Gastroesophageal sphincter (tissue), 4 donors: ENCODE data around the gene TOLLIP. TPM values are rescaled to one million over a fixed set of nuclear protein-coding genes. Genes with fewer than 3 reads are reported as not detected.

ENCODE experiments used
- ATAC-seq: fragments of 150-250 bp; one replicate; pipeline ENCODE4 v1.9.1; 2016; ENCODE audit warnings: mild to moderate bottlenecking, moderate library complexity
- H3K27ac ChIP-seq, 4 donors: fragments of 200-600 bp; sonication (generic) in 3 of 4; 1 replicate in 3 of 4; 2 replicates in 1 of 4; pipeline ENCODE4 v1.5.1; 2016 to 2019
- H3K27me3 ChIP-seq: fragments of 200-600 bp; sonication (generic); one replicate; pipeline ENCODE4 v1.5.1; 2019
- H3K36me3 ChIP-seq, 2 donors: fragments of 200-600 bp; sonication (generic); one replicate each; pipeline ENCODE4 v1.5.1; 2019; ENCODE audit warnings: control low read depth in 1 of 2
- H3K4me1 ChIP-seq, 3 donors: fragments of 200-600 bp; sonication (generic); 1 replicate in 2 of 3; 2 replicates in 1 of 3; pipeline ENCODE4 v1.5.1; 2016 to 2019; ENCODE audit warnings: control low read depth in 2 of 3
- H3K4me3 ChIP-seq, 2 donors: fragments of 200-600 bp; sonication (generic); one replicate each; pipeline ENCODE4 v1.5.1; 2019; ENCODE audit warnings: mild to moderate bottlenecking in 1 of 2, moderate library complexity in 1 of 2
- H3K9me3 ChIP-seq, 3 donors: fragments of 200-600 bp; sonication (generic); one replicate each; pipeline ENCODE4 v1.5.1; 2017 to 2019; ENCODE audit warnings: control low read depth in 2 of 3
- CTCF ChIP-seq, 4 experiments: fragments of 200-600 bp in 2 of 4; fragments of 450-650 bp in 2 of 4; sonication (generic) in 1 of 4; IDR thresholded peaks; one replicate each; pipeline ENCODE4 v1.5.1; 2017 to 2019; ENCODE audit warnings: antibody characterized with exemption in 4 of 4, mild to moderate bottlenecking in 2 of 4, moderate library complexity in 2 of 4
- EP300 ChIP-seq: sonication (generic); formaldehyde crosslinking; IDR thresholded peaks from one replicate; pipeline ENCODE4 v1.6.1; 2017; ENCODE audit warnings: antibody characterized with exemption, mild to moderate bottlenecking
- POLR2A ChIP-seq, 2 donors: fragments of 450-650 bp; IDR thresholded peaks; one replicate each; pipeline ENCODE4 v1.6.1; 2017; ENCODE audit warnings: antibody characterized with exemption in 2 of 2, mild to moderate bottlenecking in 2 of 2, moderate library complexity in 1 of 2
- POLR2AphosphoS5 ChIP-seq: sonication (generic); formaldehyde crosslinking; IDR thresholded peaks from one replicate; pipeline ENCODE4 v1.6.1; 2017; ENCODE audit warnings: antibody characterized with exemption
- WGBS, 2 donors: methylation state at CpG; one replicate each; pipeline ENCODE4 v1.1.5; 2018; ENCODE audit warnings: low coverage in 1 of 2; 5-methylcytosine and 5-hydroxymethylcytosine counted together
- total RNA-seq, 4 donors: library from RNA; depleted of rRNA; stranded (reverse); fragments of >200 nt; gene quantifications; one replicate each; pipeline ENCODE4 v1.1.0, GENCODE V29; 2016

Gene TOLLIP
- total RNA-seq, 4 donors from 2014 or later: 42.3 to 70.6 (median 49.1) TPM

- TF ChIP-seq POLR2A (IDR thresholded peaks at IDR 0.05) (no peak), POLR2AphosphoS5 (no peak), EP300 (no peak), CTCF (IDR thresholded peaks at IDR 0.05) (no peak)
- 53 to 79% methylated on average over 3 to 4 of the region's 23 CpGs for WGBS, 2 donors
- Histone ChIP-seq H3K27ac (no peak overlapping the region), H3K4me3 (no peak overlapping the region), H3K9me3 (no peaks in the 10 kb centered on the region), H3K36me3 (no peaks in the 10 kb centered on the region), H3K4me1 (no peaks in the 10 kb centered on the region), H3K27me3 (peaks cover 25% of the 10 kb centered on the region)
- ATAC-seq: no peak
Observed at GRCh38 chr11:1235306-1235900, 74.0 kb downstream of the TOLLIP start.

- Histone ChIP-seq H3K36me3 (no peaks in the 10 kb centered on the region), H3K4me3 (no peak overlapping the region), H3K27ac (no peak overlapping the region), H3K4me1 (no peaks in the 10 kb centered on the region), H3K9me3 (no peaks in the 10 kb centered on the region), H3K27me3 (peaks cover 31% of the 10 kb centered on the region)
- TF ChIP-seq CTCF (IDR thresholded peaks at IDR 0.05): no peak
- no peak for TF ChIP-seq POLR2A (IDR thresholded peaks at IDR 0.05)
- no peak for TF ChIP-seq EP300
- no peak for TF ChIP-seq POLR2AphosphoS5
- ATAC-seq: no peak
- WGBS, 2 donors: 77% methylated on average over 4 of the region's 23 CpGs; no CpG with 5 or more reads in 1 of the 2 donors
Observed at GRCh38 chr11:1234771-1235305, 74.6 kb downstream of the TOLLIP start.

DNA sequence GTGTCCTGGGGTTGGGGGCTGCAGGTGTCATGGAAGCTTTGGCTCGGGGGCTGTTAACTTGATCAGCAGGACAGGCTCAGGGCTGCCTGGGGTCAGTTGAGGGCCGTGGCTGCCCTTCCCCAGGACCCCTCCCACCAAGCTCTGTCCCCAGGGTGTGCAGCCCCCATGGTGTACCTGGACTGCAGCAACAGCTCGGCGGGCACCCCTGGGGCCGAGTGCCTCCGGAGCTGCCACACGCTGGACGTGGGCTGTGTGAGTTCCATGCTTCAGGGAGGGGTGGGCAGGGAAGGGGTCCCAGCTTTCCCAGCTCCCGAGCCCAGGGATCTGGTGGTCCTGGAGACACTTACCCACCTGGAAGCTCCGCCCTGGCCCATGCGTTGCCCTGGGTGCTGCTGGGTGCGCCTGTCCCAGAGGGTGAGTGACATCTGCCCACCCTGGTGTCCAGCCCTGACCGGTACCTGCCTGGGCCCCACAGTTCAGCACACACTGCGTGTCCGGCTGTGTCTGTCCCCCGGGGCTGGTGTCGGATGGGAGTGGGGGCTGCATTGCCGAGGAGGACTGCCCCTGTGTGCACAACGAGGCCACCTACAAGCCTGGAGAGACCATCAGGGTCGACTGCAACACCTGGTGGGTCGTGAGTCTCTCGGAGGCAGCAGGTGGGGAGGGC is 75.2 kb downstream of the TOLLIP start:
- H3K27me3 ChIP-seq: peaks cover 38% of the 10 kb centered on the region
- no peaks in the 10 kb centered on the region for H3K4me1 ChIP-seq
- no peaks in the 10 kb centered on the region for H3K9me3 ChIP-seq
- 72% methylated on average over 4 of the region's 22 CpGs; no CpG with 5 or more reads in 1 of the 2 donors for WGBS, 2 donors
- ATAC-seq: no peak
- H3K36me3 ChIP-seq: no peaks in the 10 kb centered on the region
- TF ChIP-seq POLR2A (IDR thresholded peaks at IDR 0.05) (no peak), EP300 (no peak), POLR2AphosphoS5 (no peak), CTCF (IDR thresholded peaks at IDR 0.05) (no peak)
- no peak overlapping the region for H3K4me3 ChIP-seq
- no peak overlapping the region for H3K27ac ChIP-seq

- ATAC-seq: no peak
- no peak for TF ChIP-seq POLR2AphosphoS5
- H3K36me3 ChIP-seq: no peaks in the 10 kb centered on the region
- WGBS, 2 donors: no CpG with 5 or more reads among the region's 21 CpGs
- H3K4me1 ChIP-seq: no peaks in the 10 kb centered on the region
- H3K27me3 ChIP-seq: peaks cover 44% of the 10 kb centered on the region
- no peaks in the 10 kb centered on the region for H3K9me3 ChIP-seq
- H3K27ac ChIP-seq: no peak overlapping the region
- H3K4me3 ChIP-seq: no peak overlapping the region
Observed at GRCh38 chr11:1233351-1234053, 75.9 kb downstream of the TOLLIP start.

GRCh38 chr11:1232883-1233321 is 76.5 kb downstream of the TOLLIP start:
- Histone ChIP-seq H3K4me3 (no peak overlapping the region), H3K9me3 (no peaks in the 10 kb centered on the region), H3K4me1 (no peaks in the 10 kb centered on the region), H3K27me3 (peaks cover 50% of the 10 kb centered on the region), H3K36me3 (no peaks in the 10 kb centered on the region), H3K27ac (no peak overlapping the region)
- 70% methylated on average over 4 of the region's 30 CpGs; no CpG with 5 or more reads in 1 of the 2 donors for WGBS, 2 donors
- TF ChIP-seq EP300 (no peak), CTCF (IDR thresholded peaks at IDR 0.05) (no peak), POLR2AphosphoS5 (no peak), POLR2A (IDR thresholded peaks at IDR 0.05) (no peak)
- ATAC-seq: no peak
